ENCODE data around the gene FH.

GRCh38 chr1:241513378-241513777 lies 6.2 kb downstream of the FH start:
- no peak for TF ChIP-seq POLR2A (IDR thresholded peaks at IDR 0.05; ENCODE audit: low read depth, low read length)
- TF ChIP-seq POLR2AphosphoS5 (IDR thresholded peaks at IDR 0.05; ENCODE audit: low read depth, low read length), result no peak
- TF ChIP-seq POU2F2 (IDR thresholded peaks at IDR 0.05; ENCODE audit: low read depth, low read length), result no peak
- TF ChIP-seq TAF1 (IDR thresholded peaks at IDR 0.05; ENCODE audit: low read depth, low read length), result no peak
- peak; percentile 45 for TF ChIP-seq SPI1 (IDR thresholded peaks at IDR 0.05; ENCODE audit: low read depth, low read length)
